Nephron (organoid): Measurements from ENCODE around the gene PDSS1.
"Not testable (repeated sequence)": the region's sequence is repeated elsewhere in the genome, so short reads cannot be mapped to it uniquely, and the experiment has no call there.

Experiments used
- H3K27ac Mint-ChIP-seq, 3 experiments: 2 replicates each; pipeline ENCODE4 v1.8.0; 2020; ENCODE audit warnings: mixed read lengths in 3 of 3, mild to moderate bottlenecking in 2 of 3, moderate library complexity in 1 of 3
- H3K27me3 Mint-ChIP-seq: 2 replicates; pipeline ENCODE4 v1.8.0; 2021; ENCODE audit warnings: low read depth, mild to moderate bottlenecking, moderate library complexity, mixed read lengths
- H3K36me3 Mint-ChIP-seq: 2 replicates; pipeline ENCODE4 v1.8.0; 2020; ENCODE audit warnings: low read depth, mixed read lengths
- H3K4me1 Mint-ChIP-seq: 2 replicates; pipeline ENCODE4 v1.8.0; 2020; ENCODE audit warnings: mixed read lengths
- H3K4me3 Mint-ChIP-seq, 3 experiments: 2 replicates each; pipeline ENCODE4 v1.8.0; 2020; ENCODE audit warnings: mild to moderate bottlenecking in 3 of 3, mixed read lengths in 3 of 3, moderate library complexity in 2 of 3
- H3K9me3 Mint-ChIP-seq: 2 replicates; pipeline ENCODE4 v1.8.0; 2020; ENCODE audit warnings: mixed read lengths
- TF ChIP-seq, protein P1 (sequence below), 3 experiments: fragments of 200-600 bp; sonication (generic); IDR thresholded peaks; one replicate each; pipeline ENCODE4 v1.5.0; 2021; ENCODE audit warnings: antibody characterized with exemption in 3 of 3; ENCODE audit not compliant: unreplicated experiment in 3 of 3

The PDSS1 gene, protein sequence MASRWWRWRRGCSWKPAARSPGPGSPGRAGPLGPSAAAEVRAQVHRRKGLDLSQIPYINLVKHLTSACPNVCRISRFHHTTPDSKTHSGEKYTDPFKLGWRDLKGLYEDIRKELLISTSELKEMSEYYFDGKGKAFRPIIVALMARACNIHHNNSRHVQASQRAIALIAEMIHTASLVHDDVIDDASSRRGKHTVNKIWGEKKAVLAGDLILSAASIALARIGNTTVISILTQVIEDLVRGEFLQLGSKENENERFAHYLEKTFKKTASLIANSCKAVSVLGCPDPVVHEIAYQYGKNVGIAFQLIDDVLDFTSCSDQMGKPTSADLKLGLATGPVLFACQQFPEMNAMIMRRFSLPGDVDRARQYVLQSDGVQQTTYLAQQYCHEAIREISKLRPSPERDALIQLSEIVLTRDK

DNA sequence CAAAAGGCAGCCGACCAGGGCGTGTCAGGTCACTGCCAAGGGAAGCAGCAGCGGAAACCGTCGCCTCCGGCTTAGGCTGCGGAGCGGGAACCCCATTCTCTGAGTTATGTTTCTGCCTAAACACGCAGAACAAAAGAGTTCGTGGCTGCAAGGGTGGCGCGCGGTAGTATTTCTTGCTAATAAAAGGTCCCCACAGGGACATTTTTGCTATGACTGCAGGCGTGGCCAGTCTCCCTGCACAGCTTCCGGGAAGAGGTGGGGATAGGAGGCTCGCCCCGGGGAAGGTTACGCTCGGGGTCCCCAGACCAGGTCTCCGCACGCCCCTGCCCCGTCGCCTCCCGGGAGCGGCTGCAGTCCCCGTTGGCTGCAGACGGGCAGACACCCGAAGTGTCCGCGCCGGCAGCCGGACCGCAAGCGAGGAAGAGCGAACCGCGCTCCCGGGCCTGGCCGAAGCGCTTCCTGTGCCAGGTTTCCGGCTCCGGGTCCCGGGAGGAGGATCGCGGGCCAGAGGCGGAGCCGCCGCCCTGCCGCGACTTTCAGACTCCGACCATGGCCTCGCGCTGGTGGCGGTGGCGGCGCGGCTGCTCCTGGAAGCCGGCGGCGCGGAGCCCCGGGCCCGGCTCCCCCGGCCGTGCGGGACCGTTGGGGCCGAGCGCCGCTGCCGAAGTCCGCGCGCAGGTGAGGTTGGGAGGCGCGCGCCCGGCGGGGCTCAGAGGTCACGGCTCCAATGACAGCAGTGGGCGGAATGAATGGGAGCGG, at the start of gene PDSS1:
PDSS1 (plus strand) TSS at position 539 of the 759 bp plus-strand sequence; CDS start at position 550, 11 bp downstream.
- peaks cover 9% of the 10 kb centered on the region for H3K36me3 Mint-ChIP-seq
- peak within 1 kb of the TSS; percentile 98 to 99 (median 99) for H3K27ac Mint-ChIP-seq
- no peaks in the 10 kb centered on the region for H3K9me3 Mint-ChIP-seq

DNA sequence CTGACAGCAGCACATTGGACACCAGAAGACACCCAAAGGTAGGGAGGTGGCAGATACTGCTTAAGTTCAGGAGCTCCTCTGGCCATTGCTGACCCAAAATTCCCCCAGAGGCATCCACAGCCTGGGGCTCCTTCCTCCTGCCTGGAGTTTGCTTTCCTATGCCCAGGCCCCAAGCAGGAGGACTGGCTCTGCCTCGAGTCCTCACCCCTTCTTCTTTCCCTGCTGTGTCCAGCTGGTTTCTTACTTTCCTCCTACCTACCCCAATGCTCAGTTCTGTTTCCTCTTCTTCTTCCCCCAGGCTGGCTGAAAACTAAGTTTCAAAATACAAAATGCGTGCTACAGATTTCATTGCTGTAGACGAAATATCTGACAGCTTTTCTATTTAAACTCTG, 49.3 kb upstream of the PDSS1 start:
- not testable (repeated sequence) for H3K27me3 Mint-ChIP-seq, H3K4me1 Mint-ChIP-seq, H3K27ac Mint-ChIP-seq, H3K36me3 Mint-ChIP-seq, H3K4me3 Mint-ChIP-seq, H3K9me3 Mint-ChIP-seq

More for the DNA sequence above, at the start of gene PDSS1:
- no peaks in the 10 kb centered on the region for H3K27me3 Mint-ChIP-seq
- H3K4me1 Mint-ChIP-seq = peaks cover 13% of the 10 kb centered on the region
- TF ChIP-seq, protein P1, sequence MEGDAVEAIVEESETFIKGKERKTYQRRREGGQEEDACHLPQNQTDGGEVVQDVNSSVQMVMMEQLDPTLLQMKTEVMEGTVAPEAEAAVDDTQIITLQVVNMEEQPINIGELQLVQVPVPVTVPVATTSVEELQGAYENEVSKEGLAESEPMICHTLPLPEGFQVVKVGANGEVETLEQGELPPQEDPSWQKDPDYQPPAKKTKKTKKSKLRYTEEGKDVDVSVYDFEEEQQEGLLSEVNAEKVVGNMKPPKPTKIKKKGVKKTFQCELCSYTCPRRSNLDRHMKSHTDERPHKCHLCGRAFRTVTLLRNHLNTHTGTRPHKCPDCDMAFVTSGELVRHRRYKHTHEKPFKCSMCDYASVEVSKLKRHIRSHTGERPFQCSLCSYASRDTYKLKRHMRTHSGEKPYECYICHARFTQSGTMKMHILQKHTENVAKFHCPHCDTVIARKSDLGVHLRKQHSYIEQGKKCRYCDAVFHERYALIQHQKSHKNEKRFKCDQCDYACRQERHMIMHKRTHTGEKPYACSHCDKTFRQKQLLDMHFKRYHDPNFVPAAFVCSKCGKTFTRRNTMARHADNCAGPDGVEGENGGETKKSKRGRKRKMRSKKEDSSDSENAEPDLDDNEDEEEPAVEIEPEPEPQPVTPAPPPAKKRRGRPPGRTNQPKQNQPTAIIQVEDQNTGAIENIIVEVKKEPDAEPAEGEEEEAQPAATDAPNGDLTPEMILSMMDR (IDR thresholded peaks at IDR 0.05; ENCODE audit: unreplicated experiment in 3 of 3) = no peak
- peak within 1 kb of the TSS; percentile 96 to 100 (median 99) for H3K4me3 Mint-ChIP-seq

DNA sequence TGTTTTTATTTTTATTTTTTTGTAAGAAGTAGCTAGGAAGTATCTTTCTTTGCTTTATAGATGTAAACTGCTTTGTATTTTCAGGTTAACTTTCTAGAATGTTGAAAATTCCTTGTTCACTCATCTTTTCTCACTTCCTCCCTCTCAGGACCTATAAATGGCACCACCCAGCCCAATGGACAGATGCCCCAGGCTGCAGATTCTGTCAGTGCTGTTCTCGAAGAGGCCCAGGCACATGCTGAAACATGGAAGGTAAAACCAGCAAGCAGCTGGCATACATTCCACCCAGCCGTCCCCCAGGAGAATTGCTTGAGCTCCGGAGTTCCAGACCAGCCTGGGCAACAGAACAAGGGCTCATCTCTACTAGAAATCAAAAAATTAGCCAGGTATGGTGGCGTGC, 47.1 kb upstream of the PDSS1 start:
- no peaks in the 10 kb centered on the region for H3K4me1 Mint-ChIP-seq
- no peaks in the 10 kb centered on the region for H3K9me3 Mint-ChIP-seq
- no peaks in the 10 kb centered on the region for H3K36me3 Mint-ChIP-seq
- H3K27ac Mint-ChIP-seq = no peak overlapping the region
- H3K27me3 Mint-ChIP-seq = no peaks in the 10 kb centered on the region
- TF ChIP-seq, protein P1 (IDR thresholded peaks at IDR 0.05; ENCODE audit: unreplicated experiment in 3 of 3) = no peak
- H3K4me3 Mint-ChIP-seq = no peak overlapping the region

DNA sequence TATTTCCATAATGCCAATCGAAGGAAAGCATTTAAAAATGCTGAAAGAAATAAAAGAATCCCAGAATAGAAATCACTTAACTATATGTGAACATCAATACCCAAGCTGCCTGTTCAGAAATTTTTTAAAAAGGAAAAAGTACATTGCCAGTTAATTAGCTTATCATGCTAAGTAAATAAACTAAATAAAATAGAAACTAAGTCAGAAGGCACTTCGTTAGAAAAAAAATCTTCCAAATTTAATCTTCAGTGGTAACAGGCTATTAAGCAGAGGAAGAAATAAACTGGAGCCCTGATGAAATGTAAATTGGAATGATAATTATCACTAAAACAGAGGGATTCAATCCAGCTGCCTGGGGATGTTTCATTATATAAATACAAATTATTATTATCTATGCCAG, 46.0 kb upstream of the PDSS1 start:
- H3K27me3 Mint-ChIP-seq, H3K9me3 Mint-ChIP-seq, H3K36me3 Mint-ChIP-seq, H3K27ac Mint-ChIP-seq, H3K4me1 Mint-ChIP-seq, H3K4me3 Mint-ChIP-seq: not testable (repeated sequence)

DNA sequence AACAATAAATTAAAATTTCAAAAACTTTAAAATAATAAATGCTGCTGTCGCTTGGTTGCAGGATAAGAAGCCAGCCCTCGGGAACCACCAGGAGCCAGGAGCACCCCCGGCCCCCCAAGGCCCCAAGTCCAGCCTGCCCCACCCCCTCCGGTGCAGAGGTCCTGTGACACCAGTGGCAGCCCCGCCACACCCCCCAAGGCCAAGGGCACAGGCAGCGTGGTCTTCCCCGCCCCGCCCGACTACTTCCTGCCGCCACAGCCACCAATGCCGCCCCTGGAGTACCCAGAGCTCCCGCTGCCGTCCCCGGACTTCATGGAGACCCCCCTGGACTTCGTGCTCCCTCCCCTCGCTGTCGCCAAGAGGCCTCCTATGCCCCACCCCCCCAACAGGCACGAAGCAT, 44.5 kb upstream of the PDSS1 start:
- TF ChIP-seq, protein P1 (IDR thresholded peaks at IDR 0.05; ENCODE audit: unreplicated experiment in 3 of 3) = no peak
- no peak overlapping the region for H3K4me3 Mint-ChIP-seq
- H3K27ac Mint-ChIP-seq = no peak overlapping the region
- H3K27me3 Mint-ChIP-seq = no peaks in the 10 kb centered on the region
- H3K36me3 Mint-ChIP-seq = no peaks in the 10 kb centered on the region
- H3K9me3 Mint-ChIP-seq = no peaks in the 10 kb centered on the region
- H3K4me1 Mint-ChIP-seq = no peaks in the 10 kb centered on the region

DNA sequence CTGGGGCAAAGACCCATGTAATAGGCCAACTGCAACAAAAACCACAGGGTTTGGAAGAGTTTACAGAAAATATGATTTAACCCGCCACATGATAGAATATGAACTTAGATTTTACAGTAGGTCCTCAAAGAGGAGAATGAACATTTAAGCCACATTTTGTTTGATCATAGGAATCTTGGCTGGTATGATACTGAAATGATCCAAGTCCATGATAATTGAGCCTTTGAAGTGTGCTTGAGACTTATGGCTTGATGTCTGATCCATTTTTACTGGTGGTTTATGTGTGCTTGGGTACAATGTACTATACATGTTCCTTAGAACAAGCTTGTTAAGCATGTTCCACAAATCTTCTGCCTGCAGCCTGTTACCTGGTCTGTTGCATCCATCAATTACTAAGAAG, 41.8 kb upstream of the PDSS1 start:
- Mint-ChIP-seq H3K4me1 (no peaks in the 10 kb centered on the region), H3K27ac (no peak overlapping the region)

More for the DNA sequence above, 41.8 kb upstream of the PDSS1 start:
- Mint-ChIP-seq H3K36me3 (no peaks in the 10 kb centered on the region), H3K9me3 (no peaks in the 10 kb centered on the region), H3K27me3 (no peaks in the 10 kb centered on the region), H3K4me3 (no peak overlapping the region)
- TF ChIP-seq, protein P1 (IDR thresholded peaks at IDR 0.05; ENCODE audit: unreplicated experiment in 3 of 3) = no peak
